ENCODE results near the gene COG7.

Gene COG7

GRCh38 chr16:23351360-23351759, 101.6 kb downstream of the COG7 start:
- DNase-seq (ENCODE audit: low read depth, low spot score) = no peak
- TF ChIP-seq CTCF (IDR thresholded peaks at IDR 0.05; ENCODE audit: insufficient read depth, low read length, missing control alignments) = no peak
- POLR2A ChIA-PET = no interaction called here
- CTCF ChIA-PET = no interaction called here
- no peak overlapping the region for H3K4me3 ChIP-seq (ENCODE audit: low read depth, low read length)

GRCh38 chr16:23348579-23349469, 104.2 kb downstream of the COG7 start:
- CTCF ChIA-PET = interaction anchor here (2.4 kb wide), 1 partner anchor 86 kb away, joined by 8 read pairs; no protein-coding TSS in a partner anchor
- no peak for TF ChIP-seq CTCF (IDR thresholded peaks at IDR 0.05; ENCODE audit: insufficient read depth, low read length, missing control alignments)
- no peak overlapping the region for H3K4me3 ChIP-seq (ENCODE audit: low read depth, low read length)
- POLR2A ChIA-PET = interaction anchor here (0.7 kb wide), 1 partner anchor 17 kb away, joined by 3 read pairs; no protein-coding TSS in a partner anchor
- DNase-seq (ENCODE audit: low read depth, low spot score) = no peak

- no peak overlapping the region for H3K4me3 ChIP-seq (ENCODE audit: low read depth, low read length)
- DNase-seq (ENCODE audit: low read depth, low spot score) = no peak
- ChIA-PET POLR2A (no interaction called here), CTCF (no interaction called here)
- no peak for TF ChIP-seq CTCF (IDR thresholded peaks at IDR 0.05; ENCODE audit: insufficient read depth, low read length, missing control alignments)
These were observed 107.8 kb downstream of the COG7 start for GRCh38 chr16:23345237-23345636.

GRCh38 chr16:23343643-23344612, 109.1 kb downstream of the COG7 start:
- TF ChIP-seq CTCF (IDR thresholded peaks at IDR 0.05; ENCODE audit: insufficient read depth, low read length, missing control alignments) = no peak
- CTCF ChIA-PET = no interaction called here
- no peak overlapping the region for H3K4me3 ChIP-seq (ENCODE audit: low read depth, low read length)
- POLR2A ChIA-PET = no interaction called here
- no peak for DNase-seq (ENCODE audit: low read depth, low spot score)

- CTCF ChIA-PET = no interaction called here
- H3K4me3 ChIP-seq (ENCODE audit: low read depth, low read length) = no peak overlapping the region
- no peak for TF ChIP-seq CTCF (IDR thresholded peaks at IDR 0.05; ENCODE audit: insufficient read depth, low read length, missing control alignments)
- POLR2A ChIA-PET = no interaction called here
- no peak for DNase-seq (ENCODE audit: low read depth, low spot score)
These were observed 110.8 kb downstream of the COG7 start for GRCh38 chr16:23342083-23342640.

All from AG04449 (cell line).